ENCODE measurements around the gene ASB12. TPM values are rescaled to one million over a fixed set of nuclear protein-coding genes. Genes with fewer than 3 reads are reported as not detected.

The ASB12 gene
- total RNA-seq, 1 experiment from 2014 or later: not detected

DNA sequence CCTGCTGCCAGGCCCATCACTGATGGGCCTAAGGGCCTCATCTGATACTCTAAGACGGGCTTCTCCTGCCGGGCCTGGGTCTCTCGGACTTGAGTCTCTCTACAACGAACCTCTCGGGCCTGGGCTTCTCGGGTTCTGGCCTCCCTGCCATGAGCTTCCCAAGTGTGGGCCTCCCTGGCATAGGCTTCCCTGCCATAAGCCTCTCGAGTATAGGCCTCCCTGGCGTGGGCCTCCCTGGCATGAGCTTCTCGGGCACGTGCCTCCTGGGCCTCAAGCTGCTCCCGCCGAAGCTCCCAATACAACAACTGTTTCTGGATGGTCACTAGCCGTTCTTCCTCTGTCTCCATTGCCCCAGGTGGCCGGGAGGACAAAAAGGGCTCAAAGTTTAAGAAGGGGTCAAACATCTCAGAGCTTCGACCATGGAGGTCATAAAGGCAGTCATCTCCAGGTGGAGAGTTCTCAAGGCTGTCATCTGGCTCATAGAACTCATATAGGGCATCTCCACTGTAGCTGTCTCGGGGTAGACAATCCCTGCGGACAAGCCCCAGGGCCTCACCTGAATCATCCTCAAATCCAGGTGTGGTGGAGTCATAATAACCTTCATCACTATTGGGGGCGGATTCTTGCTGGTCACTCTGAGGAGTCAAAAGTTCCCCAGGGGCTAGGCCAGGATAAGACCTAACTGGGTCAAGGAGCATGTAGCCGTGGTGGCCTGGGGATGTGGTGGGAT is 39.0 kb downstream of the ASB12 start:
- ChIA-PET CTCF (no interaction called here), POLR2A (ENCODE audit: low non-redundant PET) (no interaction called here)
- Histone ChIP-seq H3K27me3 (replicated peaks; ENCODE audit: insufficient read depth, low read depth, low read length, poor library complexity) (no peaks in the 10 kb centered on the region), H3K4me3 (ENCODE audit: low read depth, low read length, poor library complexity, severe bottlenecking) (no peak overlapping the region), H3K9me3 (ENCODE audit: low read depth, low read length, poor library complexity, severe bottlenecking) (no peaks in the 10 kb centered on the region), H3K36me3 (ENCODE audit: insufficient read depth, low read length, poor library complexity, severe bottlenecking) (no peaks in the 10 kb centered on the region), H3K4me1 (ENCODE audit: insufficient read depth, low read length, poor library complexity, severe bottlenecking) (no peaks in the 10 kb centered on the region), H3K27ac (ENCODE audit: low read depth, low read length, poor library complexity, severe bottlenecking) (no peak overlapping the region)
- TF ChIP-seq EZH2 (IDR thresholded peaks at IDR 0.05; ENCODE audit: borderline replicate concordance, low read depth, low read length, poor library complexity, severe bottlenecking): no peak
- TF ChIP-seq, protein P1, sequence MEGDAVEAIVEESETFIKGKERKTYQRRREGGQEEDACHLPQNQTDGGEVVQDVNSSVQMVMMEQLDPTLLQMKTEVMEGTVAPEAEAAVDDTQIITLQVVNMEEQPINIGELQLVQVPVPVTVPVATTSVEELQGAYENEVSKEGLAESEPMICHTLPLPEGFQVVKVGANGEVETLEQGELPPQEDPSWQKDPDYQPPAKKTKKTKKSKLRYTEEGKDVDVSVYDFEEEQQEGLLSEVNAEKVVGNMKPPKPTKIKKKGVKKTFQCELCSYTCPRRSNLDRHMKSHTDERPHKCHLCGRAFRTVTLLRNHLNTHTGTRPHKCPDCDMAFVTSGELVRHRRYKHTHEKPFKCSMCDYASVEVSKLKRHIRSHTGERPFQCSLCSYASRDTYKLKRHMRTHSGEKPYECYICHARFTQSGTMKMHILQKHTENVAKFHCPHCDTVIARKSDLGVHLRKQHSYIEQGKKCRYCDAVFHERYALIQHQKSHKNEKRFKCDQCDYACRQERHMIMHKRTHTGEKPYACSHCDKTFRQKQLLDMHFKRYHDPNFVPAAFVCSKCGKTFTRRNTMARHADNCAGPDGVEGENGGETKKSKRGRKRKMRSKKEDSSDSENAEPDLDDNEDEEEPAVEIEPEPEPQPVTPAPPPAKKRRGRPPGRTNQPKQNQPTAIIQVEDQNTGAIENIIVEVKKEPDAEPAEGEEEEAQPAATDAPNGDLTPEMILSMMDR (conservative IDR thresholded peaks at IDR 0.05; ENCODE audit: low read depth, low read length): no peak
- BruUV-seq (replicated peaks): no TSS peak
- no peak for DNase-seq (ENCODE audit: low spot score)
- intact Hi-C loops (cut with micrococcal nuclease; ENCODE audit: unreplicated experiment): no loop called here

DNA sequence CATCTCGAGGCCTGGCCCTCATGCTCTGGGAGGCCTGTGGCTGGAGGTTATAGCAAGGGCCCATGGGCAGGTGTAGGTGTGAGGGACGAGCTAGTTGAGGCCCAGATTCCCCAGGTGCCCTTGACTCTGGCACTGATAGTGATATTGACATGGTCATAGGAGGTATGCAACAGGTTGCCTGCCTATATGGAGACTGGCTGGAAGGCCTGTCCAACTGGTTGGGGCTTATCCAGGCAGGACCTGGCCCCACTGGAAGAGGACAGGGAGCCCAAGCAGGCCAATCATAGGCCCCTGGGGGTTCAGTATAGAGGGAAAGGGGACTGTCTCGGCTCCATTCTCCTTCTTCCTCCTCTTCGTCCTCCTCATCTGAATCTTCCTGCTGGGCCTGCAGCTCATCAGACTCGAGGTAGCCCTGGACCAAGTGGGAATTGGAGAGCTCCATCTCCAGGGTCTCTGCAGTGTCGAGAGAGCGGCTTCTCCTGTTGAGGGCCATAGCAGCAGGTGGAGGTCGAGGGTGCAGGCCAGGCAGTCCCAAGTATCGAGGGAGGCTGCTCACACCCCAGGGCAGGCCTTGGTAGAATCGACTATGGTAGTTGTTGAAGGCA is 40.2 kb downstream of the ASB12 start:
- no peak for TF ChIP-seq EZH2 (IDR thresholded peaks at IDR 0.05; ENCODE audit: borderline replicate concordance, low read depth, low read length, poor library complexity, severe bottlenecking)
- TF ChIP-seq, protein P1 (conservative IDR thresholded peaks at IDR 0.05; ENCODE audit: low read depth, low read length): no peak
- no peak for DNase-seq (ENCODE audit: low spot score)
- Histone ChIP-seq H3K4me3 (ENCODE audit: low read depth, low read length, poor library complexity, severe bottlenecking) (no peak overlapping the region), H3K9me3 (ENCODE audit: low read depth, low read length, poor library complexity, severe bottlenecking) (no peaks in the 10 kb centered on the region), H3K27me3 (replicated peaks; ENCODE audit: insufficient read depth, low read depth, low read length, poor library complexity) (no peaks in the 10 kb centered on the region), H3K36me3 (ENCODE audit: insufficient read depth, low read length, poor library complexity, severe bottlenecking) (no peaks in the 10 kb centered on the region), H3K27ac (ENCODE audit: low read depth, low read length, poor library complexity, severe bottlenecking) (no peak overlapping the region), H3K4me1 (ENCODE audit: insufficient read depth, low read length, poor library complexity, severe bottlenecking) (no peaks in the 10 kb centered on the region)
- ChIA-PET POLR2A (ENCODE audit: low non-redundant PET) (no interaction called here), CTCF (no interaction called here)
- BruUV-seq (replicated peaks): no TSS peak
- intact Hi-C loops (cut with micrococcal nuclease; ENCODE audit: unreplicated experiment): no loop called here

DNA sequence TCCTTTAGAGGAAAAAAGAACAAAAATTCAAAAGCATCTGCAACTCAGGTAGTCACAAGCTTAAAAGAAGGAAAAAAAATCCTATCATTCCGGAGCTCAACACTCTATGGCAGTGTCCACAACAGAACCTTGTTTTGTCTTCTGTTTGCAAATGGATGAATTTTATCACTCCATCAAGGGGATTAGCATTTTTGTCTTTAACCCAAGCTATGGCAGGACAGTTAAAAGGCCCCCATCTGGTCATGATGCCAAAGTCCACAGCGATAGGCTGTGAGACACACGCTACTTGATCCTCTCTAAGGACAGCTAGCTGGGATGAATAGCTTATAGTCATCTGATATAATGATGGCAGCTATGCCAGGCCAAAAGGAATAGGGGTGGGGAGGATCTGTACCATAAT is 41.5 kb downstream of the ASB12 start:
- intact Hi-C loops (cut with micrococcal nuclease; ENCODE audit: unreplicated experiment): no loop called here
- ChIA-PET CTCF (no interaction called here), POLR2A (ENCODE audit: low non-redundant PET) (no interaction called here)

More for the DNA sequence above, 41.5 kb downstream of the ASB12 start:
- Histone ChIP-seq H3K4me1 (ENCODE audit: insufficient read depth, low read length, poor library complexity, severe bottlenecking) (no peaks in the 10 kb centered on the region), H3K36me3 (ENCODE audit: insufficient read depth, low read length, poor library complexity, severe bottlenecking) (no peaks in the 10 kb centered on the region), H3K27ac (ENCODE audit: low read depth, low read length, poor library complexity, severe bottlenecking) (no peak overlapping the region), H3K9me3 (ENCODE audit: low read depth, low read length, poor library complexity, severe bottlenecking) (no peaks in the 10 kb centered on the region), H3K27me3 (replicated peaks; ENCODE audit: insufficient read depth, low read depth, low read length, poor library complexity) (no peaks in the 10 kb centered on the region), H3K4me3 (ENCODE audit: low read depth, low read length, poor library complexity, severe bottlenecking) (no peak overlapping the region)
- no peak for DNase-seq (ENCODE audit: low spot score)
- no TSS peak for BruUV-seq (replicated peaks)
- no peak for TF ChIP-seq EZH2 (IDR thresholded peaks at IDR 0.05; ENCODE audit: borderline replicate concordance, low read depth, low read length, poor library complexity, severe bottlenecking)
- TF ChIP-seq, protein P1 (conservative IDR thresholded peaks at IDR 0.05; ENCODE audit: low read depth, low read length): no peak

Measured in A673 (cell line).